ENCODE measurements around the gene NLE1.
"Not testable (repeated sequence)": the region's sequence is repeated elsewhere in the genome, so short reads cannot be mapped to it uniquely, and the experiment has no call there.

Gene NLE1

GRCh38 chr17:35130392-35130791, 11.7 kb downstream of the NLE1 start:
- FAIRE-seq, result no peak
- DNase-seq (ENCODE audit: insufficient read length, low spot score), result no peak

GRCh38 chr17:35129973-35130351, 12.1 kb downstream of the NLE1 start:
- DNase-seq (ENCODE audit: insufficient read length, low spot score), result no peak
- FAIRE-seq, result peak; percentile 33

- FAIRE-seq (no peak), DNase-seq (ENCODE audit: insufficient read length, low spot score) (no peak)
Measured at GRCh38 chr17:35129154-35129972, 12.7 kb downstream of the NLE1 start.

DNA sequence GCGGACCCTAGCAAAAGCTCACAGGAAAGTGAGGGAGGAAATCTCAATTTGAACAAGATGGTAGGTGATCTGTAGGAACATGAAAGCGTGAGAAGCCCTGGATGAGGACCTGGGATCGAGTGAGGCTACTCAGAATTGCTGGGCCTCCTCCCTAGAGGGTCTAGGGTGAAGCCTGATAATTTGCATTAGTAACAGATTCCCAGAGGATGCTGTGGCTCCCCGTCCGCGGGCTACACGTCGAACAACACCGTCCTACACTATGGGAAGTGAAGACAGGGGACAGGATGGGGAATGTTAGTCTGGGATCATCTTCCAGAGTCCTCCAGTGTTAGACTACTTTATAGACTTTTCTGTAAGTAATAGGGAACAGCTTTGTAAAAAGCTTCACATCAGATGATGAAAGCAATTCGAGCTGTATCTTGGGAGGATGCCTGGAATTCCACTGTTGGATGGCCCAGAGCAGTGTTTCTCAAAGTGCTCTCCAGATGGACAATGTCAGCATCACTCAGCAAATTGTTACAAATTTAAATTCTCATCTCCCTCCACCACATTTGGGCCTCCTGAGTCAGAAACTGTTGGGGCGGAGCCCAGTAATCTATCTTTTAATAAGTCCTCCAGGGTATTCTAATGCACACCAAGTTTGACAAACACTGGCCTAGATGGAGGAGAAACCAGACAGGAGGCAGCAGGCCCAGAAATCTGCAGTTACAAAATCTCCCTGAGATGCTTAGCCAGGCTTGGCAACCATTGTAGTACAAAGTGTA, 14.2 kb downstream of the NLE1 start:
- DNase-seq (ENCODE audit: insufficient read length, low spot score), result no peak
- no peak for FAIRE-seq

DNA sequence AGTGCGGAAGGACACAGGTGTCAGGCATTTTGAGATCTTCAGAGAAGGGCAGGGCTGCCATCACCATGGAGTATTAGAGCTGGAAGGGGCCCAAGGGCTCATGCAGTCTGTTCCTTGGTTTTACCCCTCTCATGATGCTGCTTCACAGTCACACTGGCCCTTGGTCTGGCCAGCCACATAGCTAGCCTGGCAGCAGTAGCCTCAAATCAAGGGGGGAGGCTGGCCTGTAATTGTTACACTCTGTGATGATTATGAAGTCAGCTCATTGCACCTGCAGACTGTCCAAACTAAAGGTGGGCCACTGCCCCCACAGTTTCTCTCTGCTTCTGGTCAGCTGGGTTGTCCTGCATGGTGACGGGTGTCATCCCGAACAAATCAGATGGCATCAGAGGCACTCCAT, 20.8 kb downstream of the NLE1 start, which contains the start of gene FNDC8:
FNDC8 (plus strand) TSS at position 301 of the 400 bp plus-strand sequence; CDS start at position 380, 79 bp downstream.
- FAIRE-seq (no peak), DNase-seq (ENCODE audit: insufficient read length, low spot score) (no peak)

DNA sequence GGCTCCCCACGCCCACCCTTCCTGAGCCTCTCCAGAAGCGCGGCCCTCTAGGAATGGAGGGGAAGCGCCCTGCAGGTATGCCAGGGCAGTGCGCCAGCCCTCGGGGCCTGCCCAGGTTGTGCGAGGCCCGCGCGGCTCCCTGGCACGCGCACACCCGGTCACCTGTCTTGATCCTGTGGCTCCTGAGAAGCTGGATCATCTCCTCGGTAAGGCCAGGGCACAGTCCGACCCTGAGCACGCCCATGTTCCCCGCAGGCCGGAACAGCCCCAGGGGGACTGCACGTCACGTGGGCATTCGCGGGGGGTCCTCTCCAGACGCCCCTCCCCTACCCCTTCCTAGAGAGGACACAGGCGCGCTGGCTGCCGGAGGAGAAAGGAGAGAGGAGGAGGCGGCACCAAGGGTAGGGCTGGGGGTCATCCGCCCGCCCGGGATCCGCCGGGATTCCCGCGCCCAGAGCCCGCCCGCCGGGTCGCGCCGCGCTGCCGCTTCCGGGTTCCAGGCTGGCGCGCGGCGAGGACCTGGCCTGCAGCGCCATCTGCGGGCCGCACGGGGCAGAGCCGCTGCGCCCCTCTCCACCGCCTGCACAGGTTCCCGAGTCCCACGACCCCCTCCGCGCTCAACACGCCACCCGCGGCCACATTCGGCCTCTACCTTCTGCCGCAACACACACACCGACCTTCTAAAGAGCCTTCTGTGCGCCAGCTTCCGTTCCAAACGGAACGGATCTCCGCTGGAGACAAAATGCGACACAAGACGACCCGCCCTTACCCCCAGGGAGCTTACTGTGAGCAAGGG, 22.5 kb downstream of the NLE1 start, which contains the start of gene RAD51D:
RAD51D (minus strand) TSS at position 491 of the 796 bp plus-strand sequence; CDS start at position 244, 247 bp downstream.
- FAIRE-seq (peak; percentile 55), DNase-seq (ENCODE audit: insufficient read length, low spot score) (peak; percentile 87)

- DNase-seq (ENCODE audit: insufficient read length, low spot score) (no peak), FAIRE-seq (no peak)
Measured at GRCh38 chr17:35117984-35118383, 24.1 kb downstream of the NLE1 start.

GRCh38 chr17:35116845-35117244, 25.3 kb downstream of the NLE1 start:
- no peak for FAIRE-seq
- no peak for DNase-seq (ENCODE audit: insufficient read length, low spot score)

DNA sequence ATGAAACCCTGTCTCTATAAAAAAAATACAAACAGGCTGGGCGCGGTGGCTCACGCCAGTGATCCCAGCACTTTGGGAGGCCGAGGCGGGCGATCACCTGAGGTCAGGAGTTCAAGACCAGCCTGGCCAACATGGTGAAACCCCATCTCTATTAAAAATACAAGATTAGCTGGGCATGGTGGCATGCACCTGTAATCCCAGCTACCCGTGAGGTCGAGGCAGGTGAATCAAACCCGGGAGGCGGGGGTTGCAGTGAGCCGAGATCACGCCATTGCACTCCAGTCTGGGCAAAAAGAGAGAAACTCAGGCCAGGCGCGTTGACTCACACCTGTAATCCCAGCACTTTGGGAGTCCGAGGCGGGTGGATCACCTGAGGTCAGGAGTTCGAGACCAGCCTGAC, 31.3 kb downstream of the NLE1 start:
- not testable (repeated sequence) for DNase-seq (ENCODE audit: insufficient read length, low spot score); FAIRE-seq

DNA sequence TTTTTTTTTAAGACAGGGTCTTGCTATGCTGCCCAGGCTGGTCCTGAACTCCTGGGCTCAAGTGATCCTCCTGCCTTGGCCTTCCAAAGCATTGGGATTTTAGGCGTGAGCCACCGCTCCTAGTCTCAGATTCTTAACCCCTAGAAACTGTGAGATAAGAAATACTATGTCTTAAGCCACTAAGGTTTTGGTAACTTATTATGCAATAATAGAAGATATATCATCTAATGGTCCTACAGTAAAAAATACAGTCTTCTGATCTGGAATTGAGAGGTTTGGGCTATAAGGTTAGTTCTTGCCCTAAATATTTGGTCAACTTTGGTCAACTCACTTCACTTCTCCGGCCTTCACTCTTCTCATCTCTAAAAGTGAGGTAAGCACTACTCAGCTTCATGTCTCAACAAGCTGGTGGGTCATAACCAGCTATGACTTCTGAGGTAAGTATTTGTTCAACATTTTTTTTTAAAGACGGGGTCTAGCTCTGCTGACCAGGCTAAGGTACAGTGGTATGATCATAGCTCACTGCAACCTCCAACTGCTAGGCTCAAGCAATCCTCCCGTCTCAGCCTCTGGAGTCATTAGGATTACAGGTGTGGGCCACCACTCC, 37.2 kb downstream of the NLE1 start:
- DNase-seq (ENCODE audit: insufficient read length, low spot score) (no peak), FAIRE-seq (no peak)

DNA sequence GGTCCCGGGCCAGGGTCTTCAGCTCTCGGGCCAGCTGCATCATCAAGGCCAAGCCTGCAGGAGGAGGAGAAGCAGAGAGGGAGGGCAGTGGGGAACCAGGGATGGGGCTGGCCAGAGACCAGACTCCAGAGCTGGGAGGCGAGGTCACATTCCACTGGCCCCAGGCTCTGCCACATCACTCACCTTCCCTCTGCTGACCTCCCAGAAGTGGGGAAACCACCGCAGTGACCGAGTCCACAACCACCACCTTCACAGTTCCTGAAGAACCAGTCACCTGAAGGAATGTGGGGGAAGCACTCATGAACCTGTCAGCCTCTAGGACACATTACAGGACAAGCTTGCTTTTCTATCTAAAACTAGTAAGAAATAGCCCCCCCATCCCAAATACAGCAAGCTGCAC, 38.8 kb downstream of the NLE1 start:
- FAIRE-seq (no peak), DNase-seq (ENCODE audit: insufficient read length, low spot score) (no peak)

DNA sequence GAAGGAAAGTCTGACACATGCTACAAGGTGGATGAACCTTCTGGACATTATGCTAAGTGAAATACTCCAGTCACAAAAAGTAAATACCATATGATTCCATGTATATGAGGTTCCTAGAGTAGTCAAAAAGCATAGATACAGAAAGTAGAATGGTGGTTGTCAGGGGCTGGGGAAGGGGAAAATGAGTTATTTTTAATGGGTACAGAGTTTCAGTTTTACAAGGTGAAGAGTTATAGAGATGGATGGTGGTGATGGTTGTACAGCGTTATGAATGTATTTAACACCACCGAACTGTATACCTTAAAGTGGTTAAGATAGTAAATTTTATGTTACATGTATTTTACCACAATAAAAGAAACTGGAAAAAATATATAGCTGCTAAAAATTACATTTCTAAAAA, 40.4 kb downstream of the NLE1 start:
- DNase-seq (ENCODE audit: insufficient read length, low spot score) (no peak), FAIRE-seq (no peak)

- DNase-seq (ENCODE audit: insufficient read length, low spot score), result no peak
- no peak for FAIRE-seq
Measured at GRCh38 chr17:35101036-35101435, 41.1 kb downstream of the NLE1 start.

DNA sequence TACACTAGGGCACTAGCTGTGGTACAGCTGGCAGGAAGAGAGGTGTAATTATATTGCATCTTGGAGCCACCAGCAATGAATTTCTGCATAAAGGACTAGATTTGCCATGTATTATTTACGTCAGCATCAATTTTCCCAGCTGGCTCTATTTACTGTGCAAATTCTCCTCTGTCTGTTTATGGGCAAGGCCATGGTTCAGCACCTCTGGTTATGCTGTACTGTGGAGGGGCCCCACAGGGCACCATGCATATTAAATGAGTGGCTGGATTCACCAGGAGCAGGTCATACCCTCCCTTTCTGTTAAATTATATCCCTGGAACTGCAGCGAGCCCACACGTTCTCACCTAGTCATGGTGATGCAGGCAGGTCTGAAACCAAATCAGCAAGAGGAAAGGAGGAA, 42.2 kb downstream of the NLE1 start:
- DNase-seq (ENCODE audit: insufficient read length, low spot score) (no peak), FAIRE-seq (no peak)

- no peak for FAIRE-seq
- no peak for DNase-seq (ENCODE audit: insufficient read length, low spot score)
Measured at GRCh38 chr17:35097776-35098175, 44.3 kb downstream of the NLE1 start.

DNA sequence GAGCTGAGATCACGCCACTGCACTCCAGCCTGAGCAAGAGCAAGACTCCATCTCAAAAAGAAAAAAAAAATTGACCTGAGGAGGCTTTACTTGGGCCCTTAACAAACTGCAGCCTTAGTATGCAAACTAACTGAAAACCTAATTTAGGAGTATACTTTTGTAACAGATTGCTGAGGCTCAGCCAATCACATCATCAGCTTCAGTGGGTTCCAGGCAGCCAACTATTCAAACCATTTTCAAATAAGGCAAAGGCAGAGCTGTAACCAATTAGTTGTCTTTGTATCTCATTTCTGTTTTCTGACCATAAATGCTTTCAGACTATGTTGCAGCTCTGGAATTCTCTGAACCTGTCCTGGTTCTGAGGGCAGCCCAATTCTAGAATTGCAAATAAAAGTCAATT, 46.4 kb downstream of the NLE1 start:
- DNase-seq (ENCODE audit: insufficient read length, low spot score) (no peak), FAIRE-seq (no peak)

DNA sequence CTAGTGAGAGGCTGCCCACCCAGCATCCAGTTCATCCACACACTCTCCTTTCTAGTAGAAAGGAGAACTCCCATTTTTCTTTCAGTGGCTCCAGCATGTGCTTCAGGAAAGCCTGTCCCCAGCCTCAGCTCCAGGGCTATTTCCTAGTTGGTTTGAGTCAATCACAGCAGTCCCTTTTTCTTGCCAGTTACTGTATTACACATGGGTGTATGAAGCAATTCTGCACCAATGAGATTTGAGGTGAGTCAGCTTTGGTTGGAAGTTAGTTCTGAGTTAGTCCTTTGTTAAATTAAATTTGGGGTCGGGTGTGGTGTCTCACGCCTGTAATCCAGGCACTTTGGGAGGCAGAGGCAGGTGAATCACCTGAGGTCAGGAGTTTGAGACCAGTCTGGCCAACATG, 47.2 kb downstream of the NLE1 start:
- DNase-seq (ENCODE audit: insufficient read length, low spot score) (peak; percentile 54), FAIRE-seq (no peak)

DNA sequence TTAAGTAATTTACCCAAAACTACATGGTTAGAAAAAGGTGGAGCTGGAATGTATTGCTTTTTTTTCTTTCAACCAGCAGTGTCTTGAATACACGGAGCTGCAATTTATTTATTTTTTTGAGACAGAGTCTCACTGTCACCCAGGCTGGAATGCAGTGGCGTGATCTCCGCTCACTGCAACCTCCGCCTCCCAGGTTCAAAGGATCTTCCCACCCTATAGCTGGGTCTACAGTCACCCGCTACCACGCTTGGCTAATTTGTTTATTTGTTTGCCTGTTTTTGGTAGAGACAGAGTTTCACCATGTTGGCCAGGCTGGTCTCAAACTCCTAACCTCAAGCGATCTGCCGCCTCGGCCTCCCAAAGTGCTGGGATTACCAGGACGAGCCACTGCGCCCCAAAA, 51.4 kb downstream of the NLE1 start:
- FAIRE-seq, result not testable (repeated sequence)

DNA sequence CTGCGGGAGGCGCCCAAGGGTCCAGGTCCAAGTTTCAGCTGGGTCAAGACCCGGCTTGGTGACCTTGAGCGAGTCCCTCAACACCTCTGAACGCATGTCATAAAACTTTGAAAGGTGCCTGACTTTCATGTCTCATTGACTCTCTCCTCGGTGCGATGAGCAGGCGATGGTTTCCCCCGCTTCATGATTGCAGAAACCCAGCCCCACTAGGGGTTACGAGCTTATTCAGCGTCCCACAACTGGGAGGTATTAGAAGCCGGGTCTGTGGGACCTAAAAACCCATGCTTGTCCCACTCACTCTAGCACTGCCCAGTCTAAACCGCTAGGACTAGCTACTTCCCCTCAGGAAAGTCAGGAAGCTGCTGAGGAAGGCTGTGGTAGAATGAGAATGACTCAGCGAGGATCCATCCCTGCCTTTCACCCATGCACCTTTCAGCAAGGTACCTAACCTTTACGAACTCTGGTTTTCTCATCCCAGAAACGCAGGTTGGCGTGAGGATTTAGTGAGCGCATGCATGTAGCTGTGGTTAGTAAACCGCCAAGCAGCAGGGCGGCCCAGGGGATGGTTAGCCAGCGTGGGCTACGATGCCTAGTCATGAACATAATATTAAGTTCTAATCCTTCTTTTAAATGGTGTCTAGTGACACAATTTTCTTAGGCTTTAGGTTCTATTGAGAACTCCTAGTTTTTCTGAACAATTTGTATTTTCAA, 52.4 kb downstream of the NLE1 start:
- peak; percentile 31 for DNase-seq (ENCODE audit: insufficient read length, low spot score)
- no peak for FAIRE-seq

More for the DNA sequence above, 51.4 kb downstream of the NLE1 start:
- not testable (repeated sequence) for DNase-seq (ENCODE audit: insufficient read length, low spot score)
